SK-N-SH (cell line): Measurements from ENCODE around the gene EP300. TPM values are rescaled to one million over a fixed set of nuclear protein-coding genes. Genes with fewer than 3 reads are reported as not detected.

Experiments used
- CTCF ChIA-PET: fragments of 300-600, 350-600 bp; formaldehyde crosslinking; extraction: SDS; loops from one replicate; lab custom pipeline; 2021; lab: Yijun Ruan, JAX
- POLR2A ChIA-PET: fragments of 350-600 bp; sonication (Branson Sonifier 250); formaldehyde crosslinking; extraction: SDS; loops from one replicate; lab custom pipeline; 2020; ENCODE audit warnings: antibody characterized with exemption, inconsistent platforms; lab: Yijun Ruan, JAX
- DNase-seq: peaks from one replicate; pipeline ENCODE4 v3.0.0; 2012
- H2AFZ ChIP-seq: fragments of 200-600 bp; sonication (generic); 2 replicates; pipeline ENCODE4 v1.8.1; 2016; ENCODE audit warnings: antibody characterized with exemption, mild to moderate bottlenecking, low read depth
- H3F3A ChIP-seq: fragments of 200-600 bp; sonication (generic); replicated peaks from 2 replicates; pipeline ENCODE3; 2016; ENCODE audit warnings: antibody characterized with exemption, mild to moderate bottlenecking; ENCODE audit not compliant: insufficient read depth
- H3K27ac ChIP-seq, 2 experiments: fragments of 200-500 bp in 1 of 2; fragments of 200-600 bp in 1 of 2; sonication (Bioruptor generic) in 1 of 2; sonication (generic), shearing (Covaris generic) in 1 of 2; 2 replicates each; pipeline versions ENCODE4 v1.5.1 to v1.6.1; 2014 to 2016; ENCODE audit warnings: low read depth in 2 of 2, inconsistent platforms in 1 of 2, low read length in 1 of 2, mild to moderate bottlenecking in 1 of 2, mixed read lengths in 1 of 2
- H3K27me3 ChIP-seq: fragments of 200-600 bp; sonication (generic), shearing (Covaris generic); 2 replicates; pipeline ENCODE4 v1.6.1; 2016; ENCODE audit warnings: mixed run types; ENCODE audit not compliant: insufficient read depth
- H3K36me3 ChIP-seq, 2 experiments: fragments of 200-500 bp in 1 of 2; fragments of 200-600 bp in 1 of 2; sonication (Bioruptor generic) in 1 of 2; sonication (generic) in 1 of 2; replicated peaks in 1 of 2; 2 replicates each; pipeline versions ENCODE3 to v1.5.1; 2014 to 2016; ENCODE audit warnings: low read length in 1 of 2, mild to moderate bottlenecking in 1 of 2; ENCODE audit not compliant: insufficient read depth in 2 of 2, control insufficient read depth in 1 of 2
- H3K4me1 ChIP-seq, 2 experiments: fragments of 200-500 bp in 1 of 2; fragments of 200-600 bp in 1 of 2; sonication (Bioruptor generic) in 1 of 2; sonication (generic), shearing (Covaris generic) in 1 of 2; 2 replicates each; pipeline versions ENCODE4 v1.5.1 to v1.6.1; 2014 to 2016; ENCODE audit warnings: low read depth in 1 of 2, low read length in 1 of 2, mixed run types in 1 of 2; ENCODE audit not compliant: insufficient read depth in 2 of 2, control insufficient read depth in 1 of 2
- H3K4me2 ChIP-seq: fragments of 200-600 bp; sonication (generic), shearing (Covaris generic); 2 replicates; pipeline ENCODE4 v1.6.1; 2017; ENCODE audit warnings: mixed run types
- H3K4me3 ChIP-seq, 2 experiments: fragments of 200-500 bp in 1 of 2; fragments of 200-600 bp in 1 of 2; sonication (Bioruptor generic) in 1 of 2; sonication (generic), shearing (Covaris generic) in 1 of 2; 2 replicates each; pipeline versions ENCODE4 v1.5.1 to v1.8.1; 2014 to 2016; ENCODE audit warnings: low read depth in 2 of 2, inconsistent platforms in 1 of 2, low read length in 1 of 2, mild to moderate bottlenecking in 1 of 2, mixed read lengths in 1 of 2, moderate library complexity in 1 of 2
- H3K79me2 ChIP-seq: fragments of 200-600 bp; sonication (generic); 2 replicates; pipeline ENCODE4 v1.8.1; 2017; ENCODE audit warnings: mild to moderate bottlenecking; ENCODE audit not compliant: insufficient read depth
- H3K9ac ChIP-seq: fragments of 200-600 bp; sonication (generic); 2 replicates; pipeline ENCODE4 v1.6.1; 2017; ENCODE audit warnings: mixed run types
- H3K9me2 ChIP-seq: fragments of 200-600 bp; sonication (generic); 2 replicates; pipeline ENCODE4 v1.6.1; 2017; ENCODE audit warnings: mixed run types
- H3K9me3 ChIP-seq: fragments of 200-600 bp; sonication (generic); 2 replicates; pipeline ENCODE4 v1.6.1; 2017; ENCODE audit warnings: mixed run types, mild to moderate bottlenecking, moderate library complexity
- H4K20me1 ChIP-seq: fragments of 200-600 bp; sonication (generic); 2 replicates; pipeline ENCODE4 v1.6.1; 2017; ENCODE audit warnings: mild to moderate bottlenecking, mixed run types; ENCODE audit not compliant: insufficient read depth
- CHD2 ChIP-seq: fragments of 150-350 bp; IDR thresholded peaks from 2 replicates; pipeline ENCODE4 v1.6.1; 2018; ENCODE audit warnings: low read length; ENCODE audit not compliant: partially characterized antibody
- ELF1 ChIP-seq: IDR thresholded peaks from 2 replicates; pipeline ENCODE4 v1.4.0; 2012
- EP300 ChIP-seq, 2 experiments: IDR thresholded peaks; 2 replicates each; pipeline versions ENCODE4 v1.4.0 to v1.6.1; 2012; ENCODE audit warnings: borderline replicate concordance in 1 of 2, low read depth in 1 of 2, low read length in 1 of 2
- FOXJ3 ChIP-seq: sonication (generic); formaldehyde crosslinking; IDR thresholded peaks from 2 replicates; pipeline ENCODE4 v1.5.1; 2020; ENCODE audit warnings: mild to moderate bottlenecking, missing genetic modification reagents
- GABPA ChIP-seq: IDR thresholded peaks from 2 replicates; pipeline ENCODE4 v1.4.0; 2012; ENCODE audit warnings: low read depth, mild to moderate bottlenecking
- GATA2 ChIP-seq: sonication (generic); formaldehyde crosslinking; IDR thresholded peaks from 2 replicates; pipeline ENCODE4 v1.5.0; 2020; ENCODE audit warnings: mild to moderate bottlenecking, missing genetic modification reagents
- NFIC ChIP-seq: IDR thresholded peaks from 2 replicates; pipeline ENCODE4 v1.4.0; 2012; ENCODE audit warnings: borderline replicate concordance
- RAD21 ChIP-seq: IDR thresholded peaks from 2 replicates; pipeline ENCODE4 v1.6.1; 2012; ENCODE audit warnings: mild to moderate bottlenecking, low read length
- RCOR1 ChIP-seq: fragments of 150-350 bp; IDR thresholded peaks from 2 replicates; pipeline ENCODE4 v1.6.1; 2017; ENCODE audit warnings: antibody characterized with exemption, low read length
- RXRA ChIP-seq: IDR thresholded peaks from 2 replicates; pipeline ENCODE4 v1.4.0; 2012; ENCODE audit warnings: low read depth, mild to moderate bottlenecking, borderline replicate concordance
- WGBS: methylation state at CpG from one replicate; pipeline ENCODE4 v1.1.6; 2017; ENCODE audit warnings: low lambda C conversion rate; 5-methylcytosine and 5-hydroxymethylcytosine counted together
- polyA plus RNA-seq, 3 experiments: library from polyadenylated mRNA; depleted of rRNA; stranded (reverse); fragments of >200 nt; gene quantifications; 2 replicates each; pipeline ENCODE4 v1.2.3, GENCODE V29; 2012
- TF ChIP-seq, protein P1 (sequence below): IDR thresholded peaks from 2 replicates; pipeline ENCODE4 v1.4.0; 2012; ENCODE audit warnings: low read depth, borderline replicate concordance
- TF ChIP-seq, protein P2 (sequence below): IDR thresholded peaks from 2 replicates; pipeline ENCODE4 v1.4.0; 2012; ENCODE audit warnings: low read depth, borderline replicate concordance
- TF ChIP-seq, protein P3 (sequence below): fragments of 150-350 bp; IDR thresholded peaks from 2 replicates; pipeline ENCODE4 v1.6.1; 2017; ENCODE audit warnings: antibody characterized with exemption, low read length, low read depth, borderline replicate concordance
- TF ChIP-seq, protein P4 (sequence below): fragments of 200-600 bp; sonication (generic); IDR thresholded peaks from 2 replicates; pipeline ENCODE4 v1.6.1; 2017; ENCODE audit warnings: antibody characterized with exemption, mild to moderate bottlenecking, moderate library complexity

Gene EP300
- polyA plus RNA-seq, 1 of the 3 experiments (the other 2 are of a cell fraction): 7.1 TPM

DNA sequence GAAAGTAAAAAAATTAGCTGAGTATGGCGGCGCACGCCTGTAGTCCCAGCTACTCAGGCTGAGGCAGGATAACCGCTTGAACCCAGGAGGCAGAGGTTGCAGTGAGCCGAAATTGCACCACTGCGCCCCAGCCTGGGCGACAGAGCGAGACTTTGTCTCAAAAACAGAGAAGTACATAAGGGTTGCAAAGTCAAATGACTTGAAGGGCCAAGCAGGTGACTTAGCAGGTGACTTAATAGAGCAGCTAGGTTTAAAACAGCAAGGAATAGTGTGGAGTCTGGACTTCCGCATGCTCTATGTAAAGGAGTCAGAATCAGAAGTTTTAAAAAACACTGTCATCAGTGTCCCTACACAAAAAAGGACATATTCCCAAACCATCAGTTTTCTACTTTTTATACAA is 31.7 kb downstream of the EP300 start:
- 96% methylated on average over 8 of the region's 9 CpGs for WGBS
- no peaks in the 10 kb centered on the region; a peak in 1 of 4 replicates for H3K4me1 ChIP-seq
- no peaks in the 10 kb centered on the region for H3K9me3 ChIP-seq
- no peaks in the 10 kb centered on the region for H3K9me2 ChIP-seq
- TF ChIP-seq, protein P1, sequence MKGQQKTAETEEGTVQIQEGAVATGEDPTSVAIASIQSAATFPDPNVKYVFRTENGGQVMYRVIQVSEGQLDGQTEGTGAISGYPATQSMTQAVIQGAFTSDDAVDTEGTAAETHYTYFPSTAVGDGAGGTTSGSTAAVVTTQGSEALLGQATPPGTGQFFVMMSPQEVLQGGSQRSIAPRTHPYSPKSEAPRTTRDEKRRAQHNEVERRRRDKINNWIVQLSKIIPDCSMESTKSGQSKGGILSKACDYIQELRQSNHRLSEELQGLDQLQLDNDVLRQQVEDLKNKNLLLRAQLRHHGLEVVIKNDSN: no peak
- TF ChIP-seq CHD2 (no peak), EP300 (IDR thresholded peaks at IDR 0.05; ENCODE audit: borderline replicate concordance in 1 of 2, low read depth in 1 of 2, low read length in 1 of 2) (no peak), RCOR1 (no peak), GATA2 (CRISPR knock-in tag) (no peak), ELF1 (no peak), RXRA (no peak), GABPA (no peak)
- TF ChIP-seq, protein P2, sequence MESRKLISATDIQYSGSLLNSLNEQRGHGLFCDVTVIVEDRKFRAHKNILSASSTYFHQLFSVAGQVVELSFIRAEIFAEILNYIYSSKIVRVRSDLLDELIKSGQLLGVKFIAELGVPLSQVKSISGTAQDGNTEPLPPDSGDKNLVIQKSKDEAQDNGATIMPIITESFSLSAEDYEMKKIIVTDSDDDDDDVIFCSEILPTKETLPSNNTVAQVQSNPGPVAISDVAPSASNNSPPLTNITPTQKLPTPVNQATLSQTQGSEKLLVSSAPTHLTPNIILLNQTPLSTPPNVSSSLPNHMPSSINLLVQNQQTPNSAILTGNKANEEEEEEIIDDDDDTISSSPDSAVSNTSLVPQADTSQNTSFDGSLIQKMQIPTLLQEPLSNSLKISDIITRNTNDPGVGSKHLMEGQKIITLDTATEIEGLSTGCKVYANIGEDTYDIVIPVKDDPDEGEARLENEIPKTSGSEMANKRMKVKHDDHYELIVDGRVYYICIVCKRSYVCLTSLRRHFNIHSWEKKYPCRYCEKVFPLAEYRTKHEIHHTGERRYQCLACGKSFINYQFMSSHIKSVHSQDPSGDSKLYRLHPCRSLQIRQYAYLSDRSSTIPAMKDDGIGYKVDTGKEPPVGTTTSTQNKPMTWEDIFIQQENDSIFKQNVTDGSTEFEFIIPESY: no peak
- TF ChIP-seq, protein P3, sequence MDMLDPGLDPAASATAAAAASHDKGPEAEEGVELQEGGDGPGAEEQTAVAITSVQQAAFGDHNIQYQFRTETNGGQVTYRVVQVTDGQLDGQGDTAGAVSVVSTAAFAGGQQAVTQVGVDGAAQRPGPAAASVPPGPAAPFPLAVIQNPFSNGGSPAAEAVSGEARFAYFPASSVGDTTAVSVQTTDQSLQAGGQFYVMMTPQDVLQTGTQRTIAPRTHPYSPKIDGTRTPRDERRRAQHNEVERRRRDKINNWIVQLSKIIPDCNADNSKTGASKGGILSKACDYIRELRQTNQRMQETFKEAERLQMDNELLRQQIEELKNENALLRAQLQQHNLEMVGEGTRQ: no peak
- TF ChIP-seq, protein P4, sequence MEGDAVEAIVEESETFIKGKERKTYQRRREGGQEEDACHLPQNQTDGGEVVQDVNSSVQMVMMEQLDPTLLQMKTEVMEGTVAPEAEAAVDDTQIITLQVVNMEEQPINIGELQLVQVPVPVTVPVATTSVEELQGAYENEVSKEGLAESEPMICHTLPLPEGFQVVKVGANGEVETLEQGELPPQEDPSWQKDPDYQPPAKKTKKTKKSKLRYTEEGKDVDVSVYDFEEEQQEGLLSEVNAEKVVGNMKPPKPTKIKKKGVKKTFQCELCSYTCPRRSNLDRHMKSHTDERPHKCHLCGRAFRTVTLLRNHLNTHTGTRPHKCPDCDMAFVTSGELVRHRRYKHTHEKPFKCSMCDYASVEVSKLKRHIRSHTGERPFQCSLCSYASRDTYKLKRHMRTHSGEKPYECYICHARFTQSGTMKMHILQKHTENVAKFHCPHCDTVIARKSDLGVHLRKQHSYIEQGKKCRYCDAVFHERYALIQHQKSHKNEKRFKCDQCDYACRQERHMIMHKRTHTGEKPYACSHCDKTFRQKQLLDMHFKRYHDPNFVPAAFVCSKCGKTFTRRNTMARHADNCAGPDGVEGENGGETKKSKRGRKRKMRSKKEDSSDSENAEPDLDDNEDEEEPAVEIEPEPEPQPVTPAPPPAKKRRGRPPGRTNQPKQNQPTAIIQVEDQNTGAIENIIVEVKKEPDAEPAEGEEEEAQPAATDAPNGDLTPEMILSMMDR: no peak
- TF ChIP-seq, all 33 proteins: peak for 0
- Histone ChIP-seq H2AFZ (no peak overlapping the region), H3K4me3 (no peak overlapping the region), H4K20me1 (peaks cover 10% of the 10 kb centered on the region; the same call in 1 of the 2 replicates), H3K4me2 (no peak overlapping the region), H3K36me3 (peaks cover 5 to 15% of the 10 kb centered on the region in 2 experiments), H3K79me2 (peaks cover 58% of the 10 kb centered on the region), H3K27ac (no peak overlapping the region), H3K9ac (no peak overlapping the region), H3F3A (no peaks in the 10 kb centered on the region), H3K27me3 (no peaks in the 10 kb centered on the region)
- DNase-seq: no peak
- CTCF ChIA-PET: interaction anchor here (0.7 kb wide), 1 partner anchor 917 kb away, joined by 4 read pairs; no protein-coding TSS in a partner anchor
- POLR2A ChIA-PET: no interaction called here

DNA sequence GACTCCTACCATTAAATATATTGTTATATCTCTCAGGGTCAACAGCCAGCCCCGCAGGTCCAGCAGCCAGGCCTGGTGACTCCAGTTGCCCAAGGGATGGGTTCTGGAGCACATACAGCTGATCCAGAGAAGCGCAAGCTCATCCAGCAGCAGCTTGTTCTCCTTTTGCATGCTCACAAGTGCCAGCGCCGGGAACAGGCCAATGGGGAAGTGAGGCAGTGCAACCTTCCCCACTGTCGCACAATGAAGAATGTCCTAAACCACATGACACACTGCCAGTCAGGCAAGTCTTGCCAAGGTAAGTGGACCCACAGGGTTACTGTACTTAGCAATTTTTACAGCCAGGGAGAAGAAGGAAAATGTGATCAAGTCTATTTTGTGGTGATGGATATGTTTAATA is 35.1 kb downstream of the EP300 start:
- Histone ChIP-seq H3K4me1 (no peaks in the 10 kb centered on the region), H3K9me2 (no peaks in the 10 kb centered on the region), H3K4me3 (no peak overlapping the region), H3F3A (no peaks in the 10 kb centered on the region), H3K36me3 (peaks cover 17 to 26% of the 10 kb centered on the region in 2 experiments), H4K20me1 (no peaks in the 10 kb centered on the region; the same call in 1 of the 2 replicates), H2AFZ (no peak overlapping the region), H3K9ac (no peak overlapping the region), H3K27me3 (no peaks in the 10 kb centered on the region), H3K79me2 (peaks cover 30% of the 10 kb centered on the region), H3K4me2 (no peak overlapping the region), H3K27ac (no peak overlapping the region), H3K9me3 (no peaks in the 10 kb centered on the region)
- ChIA-PET POLR2A (no interaction called here), CTCF (no interaction called here)
- TF ChIP-seq, protein P3: no peak
- TF ChIP-seq NFIC: no peak
- no peak for TF ChIP-seq RAD21
- no peak for TF ChIP-seq FOXJ3
- DNase-seq: no peak
- WGBS: 100% methylated on average over 2 of the region's 5 CpGs
